GM19463 (cell line): ENCODE data around the gene GPR18.
A peak's percentile ranks its signal among the peaks of the same experiment; 100 is the strongest.

Experiments
- ATAC-seq: cut with Tn5 transposase; IDR thresholded peaks from one replicate; pipeline ENCODE4 v1.9.1; 2021; ENCODE audit warnings: mild to moderate bottlenecking, moderate library complexity; ENCODE audit not compliant: unreplicated experiment

GPR18 gene

GRCh38 chr13:99293178-99293577, 35.0 kb upstream of the GPR18 start:
- ATAC-seq = no peak

DNA sequence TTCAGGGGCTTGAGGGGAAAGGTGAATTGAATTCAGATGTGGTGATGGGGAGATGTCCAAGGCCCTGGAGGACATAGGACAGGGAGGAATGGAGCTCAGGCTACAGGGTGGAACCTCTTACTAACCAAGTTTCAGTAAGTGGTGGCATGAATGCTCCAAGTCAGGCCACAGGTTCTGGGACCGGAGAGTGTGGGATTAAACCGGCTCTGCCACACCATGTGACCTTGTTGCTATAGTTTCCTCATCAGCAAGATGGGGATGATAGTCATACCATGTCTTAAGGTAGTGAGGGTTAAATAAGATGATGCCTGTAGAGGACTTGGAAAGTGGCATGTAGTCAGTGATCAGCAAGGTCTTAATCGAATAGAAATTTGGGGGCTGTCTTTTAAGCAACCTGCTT, 32.7 kb upstream of the GPR18 start:
- no peak for ATAC-seq

DNA sequence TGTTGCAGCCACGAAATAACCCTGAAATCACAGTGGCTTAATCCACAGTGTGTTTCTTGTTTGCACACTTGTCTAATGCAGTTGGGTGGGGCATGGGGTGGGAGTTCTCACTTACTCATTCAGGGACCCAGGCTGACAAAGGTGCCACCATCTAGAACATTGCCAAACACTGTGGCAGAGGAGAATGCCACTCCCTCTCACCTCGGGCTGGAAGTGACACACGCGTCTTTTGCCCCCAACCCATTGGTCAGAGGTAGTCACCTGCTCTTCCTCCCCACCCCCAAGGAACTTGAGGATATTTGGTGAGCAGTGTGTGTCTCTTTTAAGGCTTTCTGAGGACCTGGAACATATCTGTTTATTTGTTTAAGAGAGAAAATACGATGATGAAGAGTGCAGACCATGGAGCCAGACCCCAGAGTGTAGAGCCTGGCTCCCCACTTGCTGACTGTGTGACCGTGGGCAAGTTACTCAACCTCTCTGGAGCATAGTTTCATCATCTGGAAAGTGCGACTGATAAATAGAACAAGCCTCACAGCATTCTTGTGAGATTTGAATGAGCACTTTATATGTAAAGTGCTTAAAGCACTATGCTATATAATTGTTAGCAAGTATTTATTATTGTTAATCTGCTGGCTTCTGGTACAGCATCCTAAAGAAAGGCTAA, 31.6 kb upstream of the GPR18 start:
- no peak for ATAC-seq

GRCh38 chr13:99289271-99289670, 31.1 kb upstream of the GPR18 start:
- ATAC-seq = no peak

DNA sequence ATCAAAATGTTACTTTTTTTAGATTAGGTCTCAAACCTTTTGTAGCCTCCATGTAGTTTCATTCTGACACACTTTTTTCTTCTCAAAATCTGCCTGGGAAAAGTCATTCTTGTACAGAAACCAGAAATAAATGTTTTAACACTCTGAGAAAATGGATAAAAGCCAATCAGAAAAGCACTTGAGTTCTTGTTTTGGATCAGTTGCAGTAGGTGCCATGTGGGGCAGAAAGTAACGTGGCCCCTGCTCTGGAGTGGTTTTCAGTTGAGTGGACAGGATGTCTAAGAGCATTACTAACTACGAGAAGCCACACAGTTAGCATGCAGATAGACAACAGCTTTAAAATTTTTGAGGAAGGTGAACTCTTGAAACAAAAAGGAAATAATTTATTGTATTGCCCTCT, 29.9 kb upstream of the GPR18 start:
- ATAC-seq = peak; percentile 97

- no peak for ATAC-seq
Measured at GRCh38 chr13:99287551-99287950, 29.4 kb upstream of the GPR18 start.

- ATAC-seq = no peak
Measured at GRCh38 chr13:99285432-99286182, 27.4 kb upstream of the GPR18 start.

DNA sequence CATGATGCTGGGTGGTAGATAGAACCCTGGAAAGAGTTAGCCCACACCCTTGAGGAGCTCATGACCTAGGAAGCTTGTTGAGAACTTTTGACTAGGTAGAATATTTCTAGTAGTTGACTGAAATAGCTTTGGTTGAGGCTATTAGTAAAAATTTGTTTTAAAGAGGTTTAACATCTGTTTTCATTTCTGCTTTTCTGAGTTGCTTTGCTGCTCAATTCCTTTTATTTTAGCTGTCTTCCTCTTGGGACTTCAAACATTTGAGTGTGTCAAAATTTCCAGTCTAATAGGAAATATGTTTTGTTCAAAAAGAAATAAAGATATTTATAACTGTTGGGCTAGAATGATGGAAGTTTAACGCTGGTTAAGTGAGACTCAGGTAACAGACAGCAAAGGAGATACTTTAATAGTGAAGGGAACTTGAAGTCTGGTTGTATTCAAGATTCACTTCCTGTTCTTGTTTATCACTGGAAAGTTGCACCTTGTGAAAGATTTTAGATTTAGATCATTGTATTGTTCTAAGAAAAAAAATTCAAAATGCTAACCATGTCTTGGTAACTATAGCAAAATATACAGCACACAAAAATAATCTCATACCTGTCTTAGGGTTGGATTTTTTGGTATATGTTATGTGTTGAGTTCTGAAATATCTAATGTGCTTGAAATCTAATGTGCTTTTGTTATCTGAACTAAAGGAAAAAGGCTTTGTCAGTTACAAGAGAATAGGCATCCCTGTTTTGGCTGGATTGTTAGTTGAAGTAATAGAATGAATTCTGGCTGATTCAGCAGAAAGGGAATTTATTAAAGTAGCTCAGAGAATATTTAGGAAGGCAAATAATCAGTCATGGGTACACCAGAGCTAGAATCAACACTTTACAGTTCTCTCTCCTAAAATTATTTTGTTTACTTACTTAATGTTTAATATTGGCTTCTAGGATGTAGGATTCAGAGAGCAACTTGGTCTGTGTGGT, 24.4 kb upstream of the GPR18 start:
- peak; percentile 59 for ATAC-seq

DNA sequence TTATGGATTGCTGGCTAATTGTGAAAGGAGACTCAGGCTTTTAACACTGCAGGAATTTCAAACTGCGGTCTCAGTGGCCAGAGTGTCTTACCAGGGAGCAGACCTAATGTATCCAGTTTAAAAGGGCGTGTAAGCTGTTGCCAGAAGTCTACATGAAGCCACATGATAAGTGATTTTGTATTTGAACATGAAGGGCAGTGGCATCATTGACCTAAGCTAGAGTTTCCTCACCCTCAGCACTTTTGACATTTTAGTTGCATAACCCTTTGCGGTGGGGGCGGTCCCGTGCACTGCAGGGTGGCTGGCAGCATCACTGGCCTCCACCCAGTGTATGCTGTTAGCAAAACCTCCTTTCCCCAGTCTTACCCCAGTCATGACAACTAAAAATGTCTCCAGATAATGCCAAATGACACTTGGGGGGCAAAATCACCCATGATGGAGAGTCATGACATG, 23.7 kb upstream of the GPR18 start:
- peak; percentile 78 for ATAC-seq

GRCh38 chr13:99280166-99280565, 22.0 kb upstream of the GPR18 start:
- ATAC-seq = no peak

DNA sequence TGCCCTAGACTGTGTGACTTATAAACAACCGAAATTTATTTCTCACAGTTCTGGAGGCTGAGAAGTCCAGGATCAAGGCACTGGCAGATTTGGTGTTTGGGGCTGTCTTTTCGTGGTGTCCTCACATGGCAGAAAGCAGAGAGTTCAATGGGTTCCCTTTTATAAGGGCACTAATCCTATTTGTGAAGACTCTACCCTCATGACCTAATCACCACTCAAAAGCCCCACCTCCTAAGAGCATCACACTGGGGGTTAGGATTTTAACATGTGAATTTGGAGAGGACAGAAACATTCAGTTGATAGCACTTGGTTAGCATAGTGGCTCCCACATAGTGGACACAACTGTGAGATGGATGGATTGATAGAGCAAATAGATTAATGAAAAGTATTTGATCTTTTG, 21.5 kb upstream of the GPR18 start:
- ATAC-seq = no peak

DNA sequence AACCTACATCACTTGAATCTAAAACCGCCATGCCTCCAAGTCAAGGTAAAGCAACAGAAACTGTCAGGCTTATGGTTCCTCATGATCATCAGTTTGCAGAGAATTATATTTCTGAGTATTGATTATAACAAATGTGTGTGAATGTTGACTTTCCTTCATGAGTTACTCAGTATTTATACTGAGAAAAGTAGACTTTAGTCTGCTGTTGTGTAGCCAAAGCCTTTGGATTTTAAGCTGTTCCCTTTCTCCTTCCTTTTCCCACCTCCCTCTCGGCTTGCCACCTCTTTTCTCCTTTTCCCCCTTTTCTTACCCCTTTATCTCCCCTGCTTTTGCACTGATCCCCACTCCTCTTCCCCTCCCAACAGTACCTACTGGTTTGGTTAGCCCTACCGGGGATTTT, 20.7 kb upstream of the GPR18 start:
- ATAC-seq = no peak

GRCh38 chr13:99278200-99278599, 20.0 kb upstream of the GPR18 start:
- ATAC-seq = no peak

DNA sequence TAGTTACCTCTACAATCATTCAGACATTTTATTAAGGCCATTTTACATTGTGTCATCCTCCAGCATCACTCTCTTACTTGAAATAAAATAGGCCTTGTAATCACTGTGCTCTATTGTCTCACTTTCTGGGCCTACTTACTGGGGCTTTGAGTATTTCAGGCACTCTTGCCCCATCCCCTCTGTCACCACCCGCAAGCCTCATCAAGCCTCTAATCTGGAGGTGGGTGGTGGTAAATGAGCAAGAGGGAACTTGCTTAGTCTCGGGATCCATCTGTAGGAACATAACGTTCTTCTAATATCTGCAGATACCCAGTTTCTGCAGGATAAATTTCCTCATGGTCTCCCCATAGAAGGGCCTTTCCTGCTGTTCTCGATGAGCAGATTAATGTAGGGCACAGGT, 19.4 kb upstream of the GPR18 start:
- ATAC-seq = no peak

GRCh38 chr13:99276706-99277105, 18.5 kb upstream of the GPR18 start:
- no peak for ATAC-seq

DNA sequence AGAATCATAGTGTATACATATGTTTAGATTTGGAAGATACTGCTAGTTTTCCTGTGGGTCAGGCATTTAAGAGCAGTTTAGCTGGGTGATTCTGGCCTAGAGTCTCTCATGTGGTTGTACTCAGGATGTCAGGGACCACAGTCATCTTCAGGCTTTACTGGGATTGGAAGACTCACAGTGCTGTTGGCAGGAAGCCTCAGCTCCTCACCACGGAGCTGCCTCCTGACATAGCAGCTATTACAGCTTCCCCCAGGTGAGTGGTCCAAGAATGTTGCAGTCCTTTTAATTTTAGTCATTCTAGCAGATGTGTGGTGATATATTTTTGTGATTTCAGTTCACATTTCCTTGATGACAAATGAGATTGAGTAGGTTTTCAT, 16.9 kb upstream of the GPR18 start:
- ATAC-seq = no peak

DNA sequence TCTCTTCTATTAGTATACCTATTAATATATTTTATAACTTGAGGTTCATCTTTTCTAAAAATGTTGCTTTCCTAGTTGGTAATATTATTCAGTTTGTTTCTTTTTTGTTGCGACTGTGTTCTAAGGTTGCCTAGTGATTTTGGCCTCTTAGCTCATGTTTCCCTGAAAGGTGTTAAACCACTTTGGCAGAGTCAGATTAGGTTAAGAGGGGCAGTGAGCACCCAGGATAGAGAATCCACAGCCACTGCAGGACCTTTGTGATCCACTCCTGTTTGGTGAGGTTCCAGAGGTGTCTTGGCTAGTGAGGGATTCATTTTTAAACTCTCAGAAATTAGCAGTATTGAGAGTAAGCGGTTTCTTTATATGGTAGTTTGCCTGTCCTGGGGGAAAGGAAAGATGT, 14.9 kb upstream of the GPR18 start:
- no peak for ATAC-seq

- no peak for ATAC-seq
Measured at GRCh38 chr13:99272481-99272880, 14.3 kb upstream of the GPR18 start.

- ATAC-seq = no peak
Measured at GRCh38 chr13:99271249-99271648, 13.1 kb upstream of the GPR18 start.

- ATAC-seq = no peak
Measured at GRCh38 chr13:99270518-99270917, 12.3 kb upstream of the GPR18 start.

DNA sequence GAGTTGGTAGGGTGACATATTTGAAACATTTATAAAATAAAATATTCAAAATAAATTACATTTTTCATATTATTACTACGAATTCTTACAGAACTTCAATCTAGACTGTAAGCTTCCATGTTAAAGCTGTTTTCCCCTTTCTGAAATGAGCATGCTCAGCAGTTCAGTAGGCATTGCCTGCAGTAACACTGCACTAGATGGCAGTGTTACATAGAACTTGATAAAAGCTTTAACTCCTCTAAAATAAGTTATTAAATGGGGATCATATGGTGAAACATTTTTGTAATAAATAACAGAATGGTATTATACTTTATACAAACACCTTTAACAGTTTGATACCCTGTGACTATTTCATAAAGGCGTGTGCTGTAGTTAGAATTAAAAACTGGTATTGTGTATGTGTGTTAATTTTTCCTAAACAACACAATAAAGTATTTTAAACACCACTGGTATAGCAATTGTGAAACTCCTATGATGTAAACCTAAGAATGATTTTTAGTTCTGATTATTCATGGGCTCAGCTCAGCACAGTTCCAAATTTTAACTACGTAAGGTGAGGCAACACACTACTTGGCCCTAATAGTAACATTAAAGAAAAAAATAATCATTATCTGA, 11.6 kb upstream of the GPR18 start:
- peak; percentile 80 for ATAC-seq
